ENCODE data around the gene HOXB5.

Gene HOXB5

DNA sequence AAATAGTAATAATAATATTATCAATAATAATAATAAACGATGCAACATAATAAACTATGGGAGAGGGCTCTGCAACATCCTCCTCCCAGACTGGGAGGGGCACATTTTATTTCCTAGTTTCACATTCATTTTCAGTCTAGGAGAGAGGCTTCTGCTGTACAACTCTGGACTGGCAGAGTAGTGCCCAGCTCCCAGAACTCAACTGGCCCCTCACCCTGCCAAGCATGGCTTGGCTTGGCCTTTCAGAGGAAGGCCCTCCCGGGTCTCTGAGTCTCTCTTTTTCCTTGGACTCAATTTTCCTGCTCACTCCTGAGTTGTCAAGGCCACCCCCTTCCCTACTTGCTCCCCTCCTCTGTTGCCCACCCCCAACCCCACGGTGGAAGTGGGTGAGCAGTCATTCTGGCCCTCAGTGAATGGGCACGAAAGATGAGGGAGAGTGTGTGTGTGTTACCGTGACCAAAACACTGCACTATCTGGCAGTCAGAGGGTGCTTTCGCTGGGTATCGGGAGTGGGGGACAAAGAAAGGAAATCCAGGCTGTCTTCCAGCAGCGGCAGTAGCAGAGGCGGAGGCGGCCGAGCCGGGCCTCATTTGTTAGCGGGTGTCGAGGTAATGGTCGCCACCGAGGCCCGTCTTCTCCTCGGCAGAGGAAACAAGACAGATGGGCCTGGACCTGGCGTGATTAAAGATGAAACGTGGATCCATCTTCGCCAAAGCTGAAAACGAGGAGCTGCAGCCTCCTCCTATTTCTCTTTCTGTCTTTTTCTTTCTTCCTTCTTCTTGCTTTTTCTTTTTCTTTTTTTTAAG lies 17.7 kb downstream of the HOXB5 start:
- DNase-seq (ENCODE audit: extremely low read depth, low read depth), result no peak
- TF ChIP-seq CTCF (IDR thresholded peaks at IDR 0.05; ENCODE audit: low read depth, low read length, missing control alignments), result no peak
- no peak overlapping the region for H3K4me3 ChIP-seq (replicated peaks; ENCODE audit: low read depth, low read length)

DNA sequence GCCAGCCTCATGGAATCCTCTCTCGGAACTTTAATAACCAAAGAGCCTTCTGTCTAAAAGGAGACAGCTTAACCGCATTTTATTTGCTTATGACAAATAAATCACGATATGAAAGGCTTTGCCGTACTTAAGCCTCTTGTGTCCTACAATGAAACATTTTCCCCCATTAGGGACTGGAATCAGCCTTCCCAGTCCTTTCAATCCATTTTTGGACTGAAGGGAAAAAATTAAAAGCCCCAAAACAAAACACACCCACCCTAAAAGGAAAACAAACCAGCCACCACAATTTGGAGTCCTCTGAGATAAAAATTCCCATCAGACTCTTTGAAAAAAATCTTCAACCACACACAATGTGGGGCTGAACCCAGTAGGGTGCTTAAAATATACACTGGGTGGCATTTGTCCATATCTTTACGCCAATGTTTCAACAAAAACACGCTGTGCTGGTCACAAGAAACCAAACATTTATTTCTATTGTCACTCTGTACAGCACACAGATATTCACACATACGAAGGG lies 18.5 kb downstream of the HOXB5 start:
- no peak for TF ChIP-seq CTCF (IDR thresholded peaks at IDR 0.05; ENCODE audit: low read depth, low read length, missing control alignments)
- DNase-seq (ENCODE audit: extremely low read depth, low read depth), result no peak
- H3K4me3 ChIP-seq (replicated peaks; ENCODE audit: low read depth, low read length), result no peak overlapping the region

DNA sequence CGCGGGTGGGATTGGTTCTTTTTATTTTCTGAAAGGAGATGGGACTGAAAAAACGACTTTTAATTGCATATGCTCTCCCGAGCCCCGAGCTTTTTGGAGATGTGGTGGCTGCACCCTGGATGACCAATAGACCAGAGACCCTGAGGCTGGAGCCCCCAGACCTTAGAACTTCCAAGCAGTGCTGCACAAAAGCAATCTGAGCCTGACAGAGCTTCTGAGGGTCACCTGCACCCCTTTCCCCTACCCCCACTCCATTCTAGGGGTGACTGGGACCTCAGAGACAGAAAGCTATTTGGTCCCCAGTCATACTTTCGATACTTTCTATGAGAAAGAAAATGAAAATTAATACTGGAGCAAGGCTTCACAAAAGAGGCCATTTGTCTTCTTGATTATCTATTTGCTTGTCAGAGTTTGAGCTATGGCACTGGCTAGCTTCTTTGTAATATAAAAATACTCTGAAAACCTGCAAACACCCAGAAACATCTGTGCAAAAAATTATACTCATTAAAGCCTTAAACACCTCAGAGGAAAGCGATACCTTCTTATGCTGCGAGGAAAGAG lies 19.0 kb downstream of the HOXB5 start:
- no peak overlapping the region for H3K4me3 ChIP-seq (replicated peaks; ENCODE audit: low read depth, low read length)
- no peak for TF ChIP-seq CTCF (IDR thresholded peaks at IDR 0.05; ENCODE audit: low read depth, low read length, missing control alignments)
- DNase-seq (ENCODE audit: extremely low read depth, low read depth), result no peak

GRCh38 chr17:48571826-48572417 lies 21.7 kb downstream of the HOXB5 start:
- H3K4me3 ChIP-seq (replicated peaks; ENCODE audit: low read depth, low read length), result no peak overlapping the region
- no peak for TF ChIP-seq CTCF (IDR thresholded peaks at IDR 0.05; ENCODE audit: low read depth, low read length, missing control alignments)
- DNase-seq (ENCODE audit: extremely low read depth, low read depth), result no peak

DNA sequence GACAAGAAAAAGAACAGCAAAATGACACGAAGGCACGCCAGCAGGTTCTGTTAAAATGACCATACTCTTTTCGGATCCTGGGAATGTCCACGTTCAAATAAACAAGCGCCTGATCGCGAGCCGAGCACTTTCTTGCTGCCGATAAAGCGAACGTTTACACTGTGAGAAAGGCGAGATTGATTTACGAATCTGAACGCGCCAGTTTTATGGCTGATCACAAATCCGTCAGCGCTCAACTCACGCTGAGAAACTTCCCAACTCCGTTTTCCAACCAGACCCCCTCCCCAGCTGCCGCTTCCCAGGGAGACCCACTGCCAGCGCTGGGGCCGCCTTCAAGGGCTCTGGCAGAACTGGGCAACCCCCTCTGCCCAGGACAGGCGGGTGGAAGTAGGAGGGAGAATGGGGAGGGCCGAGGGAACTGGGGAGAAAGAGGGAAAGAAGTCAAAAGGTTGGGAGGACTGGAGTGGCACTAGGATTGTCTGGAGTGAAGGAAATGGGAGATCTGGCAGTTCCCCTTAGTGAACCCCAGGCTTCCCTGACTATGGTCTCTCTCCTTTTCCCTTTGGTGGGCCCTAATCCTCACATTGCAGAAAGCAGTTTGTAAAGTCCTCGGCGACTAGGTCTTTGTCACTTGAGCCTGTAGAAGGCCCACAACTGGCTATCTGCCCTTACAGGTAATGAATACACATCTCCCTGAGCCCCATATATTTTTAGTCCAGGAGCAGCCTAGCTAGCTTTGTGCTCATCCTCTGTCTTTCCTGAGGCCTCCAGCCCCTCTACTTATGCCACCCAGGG lies 22.4 kb downstream of the HOXB5 start:
- DNase-seq (ENCODE audit: extremely low read depth, low read depth), result no peak
- H3K4me3 ChIP-seq (replicated peaks; ENCODE audit: low read depth, low read length), result no peak overlapping the region
- TF ChIP-seq CTCF (IDR thresholded peaks at IDR 0.05; ENCODE audit: low read depth, low read length, missing control alignments), result no peak

GRCh38 chr17:48570325-48571023 lies 23.1 kb downstream of the HOXB5 start:
- no peak for DNase-seq (ENCODE audit: extremely low read depth, low read depth)
- no peak overlapping the region for H3K4me3 ChIP-seq (replicated peaks; ENCODE audit: low read depth, low read length)
- no peak for TF ChIP-seq CTCF (IDR thresholded peaks at IDR 0.05; ENCODE audit: low read depth, low read length, missing control alignments)
